Upper lobe of left lung (tissue), 6 donors: Measurements from ENCODE around the gene ICAM4. TPM values are rescaled to one million over a fixed set of nuclear protein-coding genes. Genes with fewer than 3 reads are reported as not detected.

Experiments used
- ATAC-seq, 2 donors: fragments of 200-7000 bp; cut with Tn5 transposase; one replicate each; pipeline ENCODE4 v1.9.1; 2022; ENCODE audit warnings: mild to moderate bottlenecking in 2 of 2, moderate library complexity in 2 of 2; ENCODE audit not compliant: low FRiP score in 2 of 2
- DNase-seq, 2 donors: peaks; one replicate each; pipeline ENCODE4 v3.0.0-alpha.2; 2019 to 2020
- H3K27ac ChIP-seq, 4 donors: fragments of 200-600 bp; sonication (generic); one replicate each; pipeline ENCODE4 v1.5.1; 2016 to 2019
- H3K27me3 ChIP-seq, 4 donors: fragments of 200-600 bp; sonication (generic); one replicate each; pipeline ENCODE4 v1.5.1; 2017 to 2019
- H3K36me3 ChIP-seq, 4 donors: fragments of 200-600 bp; sonication (generic); one replicate each; pipeline ENCODE4 v1.5.1; 2016 to 2019
- H3K4me1 ChIP-seq, 4 donors: fragments of 200-600 bp; sonication (generic); one replicate each; pipeline ENCODE4 v1.5.1; 2018 to 2019
- H3K4me3 ChIP-seq, 4 donors: fragments of 200-600 bp; sonication (generic); one replicate each; pipeline ENCODE4 v1.5.1; 2017 to 2019; ENCODE audit warnings: mild to moderate bottlenecking in 2 of 4, moderate library complexity in 1 of 4
- H3K9me3 ChIP-seq, 4 donors: fragments of 200-600 bp; sonication (generic); one replicate each; pipeline ENCODE4 v1.5.1; 2018 to 2019
- EP300 ChIP-seq, 4 donors: sonication (generic); formaldehyde crosslinking; IDR thresholded peaks; one replicate each; pipeline ENCODE4 v1.5.1; 2017; ENCODE audit warnings: antibody characterized with exemption in 4 of 4, control low read depth in 2 of 4
- POLR2A ChIP-seq, 4 donors: fragments of 450-650 bp; IDR thresholded peaks; one replicate each; pipeline ENCODE4 v1.5.1; 2016 to 2017; ENCODE audit warnings: antibody characterized with exemption in 4 of 4, mild to moderate bottlenecking in 2 of 4
- POLR2AphosphoS5 ChIP-seq, 2 donors: sonication (generic); formaldehyde crosslinking; IDR thresholded peaks; one replicate each; pipeline ENCODE4 v1.5.1; 2017; ENCODE audit warnings: antibody characterized with exemption in 2 of 2
- WGBS, 2 donors: methylation state at CpG; one replicate each; pipeline ENCODE4 v1.1.5; 2017 to 2018; 5-methylcytosine and 5-hydroxymethylcytosine counted together
- total RNA-seq, 6 donors: library from RNA; depleted of rRNA in 4 of 6; stranded (reverse); fragments of >200 nt in 4 of 6; gene quantifications; one replicate each; pipeline versions ENCODE4 v1.1.0 to v1.2.1, GENCODE V29; 2016 to 2021
- TF ChIP-seq, protein P1 (sequence below), 6 experiments: fragments of 450-650 bp in 4 of 6; fragments of 200-600 bp in 2 of 6; sonication (generic) in 2 of 6; IDR thresholded peaks; one replicate each; pipeline ENCODE4 v1.5.1; 2016 to 2019; ENCODE audit warnings: antibody characterized with exemption in 6 of 6
- donor health status: DM: no; HTN: no; CAD: no; lungs with moderate emphysema.
- donor health status: DM: no; HTN: yes; CAD: no; lungs with severe emphysema.

ICAM4 gene
- total RNA-seq, 6 donors from 2014 or later, result 6.3 to 24.3 (median 12.0) TPM

DNA sequence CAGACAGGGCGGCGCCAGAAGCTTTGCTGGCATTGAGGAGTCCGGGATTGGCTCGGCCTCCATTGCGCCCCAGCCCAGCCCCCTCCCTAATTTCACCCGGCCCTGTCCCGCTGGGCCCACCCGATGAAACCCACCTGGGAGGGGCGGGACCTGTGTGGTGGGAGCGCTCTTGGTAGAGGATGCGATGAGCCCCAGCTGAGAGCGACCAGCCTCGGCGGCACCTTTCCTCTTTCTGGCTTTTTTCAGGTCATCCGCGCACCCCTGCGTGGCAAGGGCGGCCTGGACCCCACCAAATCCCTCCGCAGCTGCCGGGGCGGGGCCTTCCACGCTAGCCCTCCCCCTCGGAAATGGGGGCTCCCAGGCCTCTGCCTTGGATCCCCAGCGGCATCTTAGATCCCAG, 22.7 kb downstream of the ICAM4 start, which contains the start of gene ZGLP1:
Gene ZGLP1, minus strand, starts transcription at position 393 of the 400 bp plus-strand sequence.
- Histone ChIP-seq H3K27me3 (no peaks in the 10 kb centered on the region), H3K36me3 (peaks cover 0 to 19% (median 7%) of the 10 kb centered on the region in 4 donors), H3K4me1 (peaks cover 0 to 2% (median under 1%) of the 10 kb centered on the region in 4 donors), H3K4me3 (no peak within 1 kb of the TSS), H3K9me3 (no peaks in the 10 kb centered on the region), H3K27ac (no peak within 1 kb of the TSS)
- peak in 1 of 2 donors; percentile 58 for DNase-seq
- TF ChIP-seq POLR2A (IDR thresholded peaks at IDR 0.05), result no peak
- TF ChIP-seq, protein P1, sequence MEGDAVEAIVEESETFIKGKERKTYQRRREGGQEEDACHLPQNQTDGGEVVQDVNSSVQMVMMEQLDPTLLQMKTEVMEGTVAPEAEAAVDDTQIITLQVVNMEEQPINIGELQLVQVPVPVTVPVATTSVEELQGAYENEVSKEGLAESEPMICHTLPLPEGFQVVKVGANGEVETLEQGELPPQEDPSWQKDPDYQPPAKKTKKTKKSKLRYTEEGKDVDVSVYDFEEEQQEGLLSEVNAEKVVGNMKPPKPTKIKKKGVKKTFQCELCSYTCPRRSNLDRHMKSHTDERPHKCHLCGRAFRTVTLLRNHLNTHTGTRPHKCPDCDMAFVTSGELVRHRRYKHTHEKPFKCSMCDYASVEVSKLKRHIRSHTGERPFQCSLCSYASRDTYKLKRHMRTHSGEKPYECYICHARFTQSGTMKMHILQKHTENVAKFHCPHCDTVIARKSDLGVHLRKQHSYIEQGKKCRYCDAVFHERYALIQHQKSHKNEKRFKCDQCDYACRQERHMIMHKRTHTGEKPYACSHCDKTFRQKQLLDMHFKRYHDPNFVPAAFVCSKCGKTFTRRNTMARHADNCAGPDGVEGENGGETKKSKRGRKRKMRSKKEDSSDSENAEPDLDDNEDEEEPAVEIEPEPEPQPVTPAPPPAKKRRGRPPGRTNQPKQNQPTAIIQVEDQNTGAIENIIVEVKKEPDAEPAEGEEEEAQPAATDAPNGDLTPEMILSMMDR (IDR thresholded peaks at IDR 0.05), result no peak
- TF ChIP-seq POLR2AphosphoS5 (IDR thresholded peaks at IDR 0.05), result no peak
- no peak for TF ChIP-seq EP300 (IDR thresholded peaks at IDR 0.05)
- ATAC-seq, result no peak
- WGBS, 2 donors, result 93% methylated on average over 22 to 24 of the region's 24 CpGs

DNA sequence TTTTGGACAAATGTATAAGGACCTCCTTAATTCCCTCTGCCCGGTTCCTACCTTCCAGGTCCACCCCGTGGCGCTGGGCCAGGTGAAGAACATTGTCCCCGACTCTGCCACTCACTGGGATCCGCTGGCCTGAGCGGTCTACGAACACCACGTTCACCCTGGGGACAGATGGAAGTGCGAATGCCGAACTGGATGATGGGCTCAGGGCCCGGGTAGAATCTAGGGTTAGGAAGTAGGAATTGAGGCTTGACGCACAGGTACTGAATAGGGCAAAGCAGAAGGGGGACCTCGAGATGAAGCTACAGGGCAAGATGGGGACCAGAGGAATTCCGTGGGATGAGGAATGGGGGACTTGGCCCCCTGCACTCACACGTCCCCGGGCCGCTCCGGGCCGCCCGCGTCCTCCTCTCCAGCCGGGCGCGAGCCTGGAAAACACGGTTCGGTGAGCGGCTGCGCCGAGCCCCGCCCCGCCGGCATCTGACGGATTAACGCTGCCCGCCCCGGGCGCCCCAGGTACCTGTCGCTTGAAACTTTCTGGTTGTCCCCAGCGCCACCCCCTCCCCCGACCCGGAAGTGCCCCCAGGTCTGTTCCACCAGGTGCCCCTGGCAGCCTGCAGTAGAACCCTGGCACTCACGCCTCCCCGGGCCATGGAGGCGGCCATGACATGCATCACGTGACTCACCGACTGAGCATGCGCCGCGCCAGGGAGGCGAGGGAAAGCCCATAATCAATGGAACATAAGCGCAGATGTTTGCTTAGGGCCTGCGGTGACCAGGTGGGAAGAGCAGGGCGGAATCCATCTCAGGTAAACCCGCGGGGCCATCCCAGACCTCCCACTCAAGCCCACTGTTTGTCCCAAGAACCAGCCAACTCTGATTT, 28.8 kb downstream of the ICAM4 start, which contains the start of gene FDX2:
Gene FDX2, minus strand, starts transcription at position 681 of the 880 bp plus-strand sequence. Its CDS starts 19 bp downstream, at position 662.
- peak; percentile 52 to 53 for TF ChIP-seq POLR2AphosphoS5 (IDR thresholded peaks at IDR 0.05)
- TF ChIP-seq, protein P1 (IDR thresholded peaks at IDR 0.05), result no peak
- peak in 1 of 4 donors; percentile 43 for TF ChIP-seq POLR2A (IDR thresholded peaks at IDR 0.05)
- no peak for TF ChIP-seq EP300 (IDR thresholded peaks at IDR 0.05)
- peak within 1 kb of the TSS in 3 of 4 donors; percentile 20 to 78 (median 50) for H3K27ac ChIP-seq
- no peaks in the 10 kb centered on the region for H3K9me3 ChIP-seq
- peak; percentile 72 to 95 for ATAC-seq
- DNase-seq, result peak; percentile 82 to 97
- WGBS, 2 donors, result 2% methylated on average over 20 to 29 of the region's 55 CpGs
- peak within 1 kb of the TSS; percentile 74 to 90 (median 86) for H3K4me3 ChIP-seq
- H3K4me1 ChIP-seq, result peaks cover 9 to 20% (median 16%) of the 10 kb centered on the region in 4 donors
- H3K36me3 ChIP-seq, result peaks cover 11 to 50% (median 38%) of the 10 kb centered on the region in 4 donors
- H3K27me3 ChIP-seq, result no peaks in the 10 kb centered on the region

DNA sequence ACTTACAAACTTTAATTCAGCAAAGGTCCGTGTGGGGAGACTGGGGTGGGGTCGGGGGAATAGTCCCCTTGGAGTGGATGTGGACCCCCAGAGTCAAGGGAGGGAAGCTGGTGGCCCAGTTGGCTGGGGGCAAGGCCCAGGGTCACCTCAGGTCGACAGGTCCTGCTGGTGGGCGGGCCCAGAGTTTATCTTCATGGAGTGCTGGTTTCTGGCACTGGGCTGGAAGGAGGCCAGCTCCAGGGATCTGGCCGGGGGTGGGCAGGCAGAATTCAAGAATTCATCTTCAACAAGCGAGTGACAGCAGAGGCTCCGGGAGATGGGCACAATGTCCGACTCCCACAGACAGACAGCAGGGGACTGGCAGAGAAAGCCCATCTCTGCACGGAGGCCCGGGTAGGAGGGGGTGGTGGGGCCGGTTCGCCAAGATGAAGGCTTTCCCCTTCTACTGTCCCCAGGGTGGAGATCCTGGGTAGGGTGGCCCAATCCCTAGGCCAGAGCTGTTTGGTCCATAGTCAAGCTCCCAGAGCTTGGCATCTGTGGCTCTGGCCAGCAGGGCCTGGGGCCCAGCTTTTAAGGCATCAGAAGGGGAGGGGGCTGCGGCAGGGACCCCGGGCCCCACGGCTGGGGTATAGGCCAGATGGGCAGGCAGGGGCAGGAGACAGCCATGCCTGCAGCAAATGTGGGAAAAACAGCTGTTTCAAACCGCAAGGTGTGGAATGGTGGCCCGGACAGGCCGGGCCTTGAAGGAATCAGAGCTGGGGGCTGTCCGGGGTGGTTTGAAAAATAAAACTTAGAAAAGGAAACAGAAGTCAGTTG, 29.7 kb downstream of the ICAM4 start:
- peaks cover 17 to 54% (median 45%) of the 10 kb centered on the region in 4 donors for H3K36me3 ChIP-seq
- ATAC-seq (no peak), DNase-seq (no peak)
- WGBS, 2 donors, result 73 to 76% methylated on average over 11 to 19 of the region's 19 CpGs
- TF ChIP-seq POLR2AphosphoS5 (IDR thresholded peaks at IDR 0.05) (no peak), EP300 (IDR thresholded peaks at IDR 0.05) (no peak), POLR2A (IDR thresholded peaks at IDR 0.05) (no peak)
- TF ChIP-seq, protein P1 (IDR thresholded peaks at IDR 0.05), result no peak
- H3K27me3 ChIP-seq, result no peaks in the 10 kb centered on the region
- peak overlapping the region in 3 of 4 donors; percentile 10 to 78 (median 50) for H3K27ac ChIP-seq
- H3K9me3 ChIP-seq, result no peaks in the 10 kb centered on the region
- H3K4me3 ChIP-seq, result peak overlapping the region in 3 of 4 donors; percentile 84 to 90 (median 87)
- H3K4me1 ChIP-seq, result peaks cover 9 to 20% (median 16%) of the 10 kb centered on the region in 4 donors

DNA sequence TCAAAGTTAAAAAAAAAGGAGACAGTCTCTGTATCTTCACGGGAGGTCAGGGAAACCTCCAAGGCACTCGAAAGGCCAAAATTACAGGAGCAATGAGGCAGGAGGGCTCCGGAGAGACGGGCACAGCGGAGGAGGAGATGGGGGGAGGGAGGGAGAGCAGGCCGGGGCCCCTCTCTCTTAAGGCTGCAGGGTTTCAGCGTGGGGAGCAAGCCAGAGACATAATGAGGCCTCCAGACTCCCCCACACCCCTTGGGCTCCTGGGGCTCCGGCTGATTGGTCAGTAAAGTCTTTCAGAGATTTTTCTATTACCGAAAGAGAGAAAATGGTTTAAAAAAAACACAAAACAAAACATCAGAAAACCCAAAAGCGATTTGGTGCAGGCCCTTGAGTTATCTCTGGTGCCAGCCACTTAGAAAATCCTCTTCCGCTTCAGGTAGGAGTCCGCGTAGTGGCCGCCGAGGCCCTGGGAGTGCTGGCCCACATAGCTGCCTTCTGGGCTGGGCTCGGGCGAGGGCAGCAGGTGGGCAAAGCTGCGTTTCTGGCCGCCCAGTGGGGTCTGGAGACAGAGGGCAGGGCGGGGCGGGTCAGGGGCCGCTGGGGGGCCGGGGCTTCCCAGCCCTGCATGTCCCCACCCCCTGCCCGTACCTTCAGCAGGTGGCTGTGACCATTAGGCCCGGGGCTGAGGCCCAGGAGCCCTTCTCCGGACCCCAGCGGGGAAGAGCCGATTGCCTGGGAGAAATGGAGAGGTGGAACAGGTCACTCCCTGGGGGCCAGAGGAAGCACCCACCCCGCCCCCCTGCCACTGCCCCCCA, 30.5 kb downstream of the ICAM4 start:
- DNase-seq (peak in 1 of 2 donors; percentile 73), ATAC-seq (no peak)
- Histone ChIP-seq H3K4me1 (peaks cover 9 to 20% (median 16%) of the 10 kb centered on the region in 4 donors), H3K36me3 (peaks cover 21 to 62% (median 53%) of the 10 kb centered on the region in 4 donors), H3K27ac (no peak overlapping the region), H3K27me3 (no peaks in the 10 kb centered on the region), H3K4me3 (no peak overlapping the region), H3K9me3 (no peaks in the 10 kb centered on the region)
- TF ChIP-seq POLR2A (IDR thresholded peaks at IDR 0.05), result no peak
- TF ChIP-seq POLR2AphosphoS5 (IDR thresholded peaks at IDR 0.05), result no peak
- no peak for TF ChIP-seq EP300 (IDR thresholded peaks at IDR 0.05)
- TF ChIP-seq, protein P1 (IDR thresholded peaks at IDR 0.05), result no peak
- WGBS, 2 donors, result 83 to 88% methylated on average over 18 to 19 of the region's 29 CpGs
